Stimulated activated CD4-positive, alpha-beta T cell treated with anti-CD3 and anti-CD28 coated beads, Interleukin-1b, Interleukin-23, amount 100 ng/mL, for 24 hours (primary cell): ENCODE measurements around the gene SLC6A6.

Experiments used
- DNase-seq, 4 experiments: peaks; one replicate each; pipeline ENCODE4 v3.0.0-alpha.2; 2020; ENCODE audit warnings: low read depth in 4 of 4, low spot score in 1 of 4

Gene SLC6A6

DNA sequence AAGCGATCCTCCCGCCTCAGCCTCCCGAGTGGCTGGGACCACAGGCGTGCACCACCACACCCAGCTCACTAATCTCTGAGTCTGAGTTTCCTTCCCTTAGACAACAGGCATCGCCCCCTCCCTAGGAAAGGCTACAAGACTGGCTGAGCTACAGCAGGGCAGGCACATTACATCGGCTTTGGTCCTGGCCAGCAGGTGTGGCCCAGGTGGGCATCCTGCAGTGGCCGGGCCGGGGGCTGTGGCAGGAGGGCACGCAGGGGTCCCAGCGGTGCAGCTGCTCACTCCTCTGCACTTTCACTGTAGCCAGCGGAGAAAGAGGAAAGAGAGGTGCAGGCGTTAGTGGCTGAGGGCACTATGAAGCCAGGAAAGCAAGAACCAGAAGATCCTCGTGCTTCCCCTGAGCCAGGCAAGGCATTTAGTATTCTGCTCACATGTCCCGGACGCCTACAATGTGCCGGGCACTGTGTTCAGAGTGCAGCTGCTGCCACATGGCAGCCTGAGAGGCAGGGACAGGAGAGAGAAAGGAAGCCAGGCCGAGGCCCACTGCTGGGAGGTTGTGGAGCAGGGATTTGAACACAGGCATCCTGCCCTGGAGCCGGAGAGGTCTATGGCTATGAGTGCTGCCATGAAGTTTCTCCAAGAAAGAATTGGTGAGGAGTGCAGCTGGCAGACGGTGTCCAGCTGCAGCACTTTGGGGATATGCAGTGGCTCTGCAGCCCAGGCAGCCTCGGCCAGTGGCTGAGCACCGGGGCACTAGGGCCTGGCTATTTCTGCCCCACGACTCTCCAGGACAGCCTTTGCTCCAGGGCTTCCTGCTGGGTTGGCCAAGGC, 115.4 kb downstream of the SLC6A6 start:
- DNase-seq: no peak

DNA sequence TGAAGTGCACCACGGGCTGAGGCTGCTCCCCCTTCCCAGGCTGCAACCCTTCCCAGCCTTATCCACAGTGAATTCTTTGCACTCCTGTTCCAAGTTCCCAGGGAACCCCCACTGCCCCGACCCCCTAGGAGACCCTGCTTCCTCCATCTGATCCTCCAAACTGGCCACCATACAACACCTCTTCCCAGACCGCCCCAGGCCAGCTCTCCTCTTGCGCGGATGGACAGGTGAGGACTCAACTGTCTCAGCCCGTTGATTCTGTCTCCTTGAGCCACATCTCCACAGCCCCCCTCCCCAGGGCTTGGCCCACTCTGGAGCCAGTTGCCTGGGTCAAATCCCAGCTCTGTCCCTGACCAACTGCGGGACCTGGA, 116.0 kb downstream of the SLC6A6 start:
- DNase-seq: no peak

DNA sequence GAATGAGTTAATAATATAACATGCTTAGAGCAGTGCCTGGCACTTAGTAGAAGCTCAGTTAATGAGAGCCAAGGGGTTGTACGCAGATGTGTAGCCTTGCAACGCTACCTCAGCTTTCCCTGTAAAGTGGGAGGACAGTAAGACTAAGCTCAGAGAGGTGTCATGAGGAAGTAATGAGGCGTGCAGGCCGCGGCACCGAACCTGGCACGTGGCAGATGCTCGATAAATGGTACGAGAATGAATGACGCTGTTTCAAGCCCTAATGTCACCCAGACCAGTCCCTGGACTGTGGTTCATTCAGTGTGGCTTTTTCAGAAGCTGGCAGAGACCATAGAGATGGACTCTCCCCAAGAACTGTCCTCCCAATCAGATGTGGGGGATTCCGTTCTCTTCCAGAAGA, 116.5 kb downstream of the SLC6A6 start:
- no peak for DNase-seq

DNA sequence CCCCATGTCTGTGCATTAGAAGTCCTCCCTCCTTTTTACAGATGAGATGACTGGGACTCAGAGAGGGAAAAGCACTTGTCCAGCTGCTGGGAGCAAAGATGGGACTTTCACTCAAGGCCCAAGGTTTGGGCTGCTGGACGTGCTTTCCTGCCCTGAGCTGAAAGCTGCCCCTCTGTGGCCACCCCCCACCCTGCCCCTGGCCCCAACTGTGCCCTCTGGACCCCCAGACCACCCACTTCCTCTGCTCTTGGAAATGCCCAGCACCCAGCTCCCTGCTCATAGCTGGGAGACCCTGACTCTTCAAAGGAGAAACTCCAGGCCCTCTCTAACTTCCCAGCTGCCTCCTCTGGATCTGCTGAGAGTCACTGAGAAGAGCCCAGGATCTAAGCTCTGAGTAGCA, 117.0 kb downstream of the SLC6A6 start:
- DNase-seq: no peak

DNA sequence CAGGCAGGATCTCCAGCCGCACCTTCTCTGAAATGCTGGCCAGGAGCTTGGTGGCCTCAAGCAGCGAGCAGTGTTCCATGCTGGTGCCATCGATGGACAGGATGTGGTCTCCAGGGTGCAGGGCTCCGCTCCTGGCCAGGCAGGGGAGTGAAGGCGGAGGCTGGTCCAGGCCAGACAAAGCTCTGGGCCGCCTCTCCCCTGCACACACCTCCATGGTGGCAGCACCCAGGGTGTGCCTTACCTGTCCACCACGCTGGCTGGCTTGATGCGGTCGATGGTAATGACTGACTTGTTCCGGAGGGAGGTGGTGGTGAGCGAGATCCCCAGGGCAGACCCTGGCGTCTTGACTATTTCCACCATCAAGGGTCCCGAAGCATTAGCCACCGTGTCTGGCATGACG, 117.7 kb downstream of the SLC6A6 start:
- no peak for DNase-seq

DNA sequence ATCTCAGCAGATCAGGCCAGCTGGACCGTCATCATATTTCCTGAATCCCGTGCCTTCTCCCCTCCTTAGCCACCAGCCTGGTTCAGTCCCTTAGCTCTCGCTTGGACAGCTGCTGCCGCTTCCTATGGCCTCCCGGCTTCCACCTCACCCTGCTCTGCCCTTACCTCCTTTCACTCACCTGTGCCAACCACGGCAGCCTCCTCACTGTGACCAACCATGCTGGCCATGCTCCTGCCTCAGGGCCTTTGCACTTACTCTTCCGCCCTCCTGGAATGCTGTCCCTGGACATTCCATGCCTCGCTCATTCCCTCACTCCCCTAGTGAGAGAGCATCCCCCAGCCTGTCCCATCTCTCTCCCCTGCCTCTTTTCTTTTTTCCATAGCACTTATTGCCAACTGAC, 118.6 kb downstream of the SLC6A6 start:
- DNase-seq: no peak

DNA sequence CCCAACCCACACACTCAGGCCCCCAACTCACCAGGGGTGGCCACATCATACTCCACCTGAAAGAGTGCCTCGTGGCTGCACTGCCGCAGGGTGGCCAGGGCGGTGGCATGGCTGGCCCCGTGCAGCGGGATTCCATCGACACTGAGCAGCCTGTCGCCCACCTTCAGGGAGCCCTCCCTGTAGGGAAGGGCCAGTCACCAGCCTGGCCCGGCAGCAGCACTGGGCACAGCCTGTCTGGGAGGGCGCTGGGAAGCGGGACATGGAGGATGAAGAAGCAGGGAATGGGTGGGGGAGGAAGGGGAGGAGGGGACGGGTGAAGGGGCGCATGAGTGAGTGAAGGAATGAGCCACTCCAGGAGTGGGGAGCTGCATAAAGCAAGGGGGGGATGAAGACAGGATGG, 119.2 kb downstream of the SLC6A6 start:
- DNase-seq: no peak

DNA sequence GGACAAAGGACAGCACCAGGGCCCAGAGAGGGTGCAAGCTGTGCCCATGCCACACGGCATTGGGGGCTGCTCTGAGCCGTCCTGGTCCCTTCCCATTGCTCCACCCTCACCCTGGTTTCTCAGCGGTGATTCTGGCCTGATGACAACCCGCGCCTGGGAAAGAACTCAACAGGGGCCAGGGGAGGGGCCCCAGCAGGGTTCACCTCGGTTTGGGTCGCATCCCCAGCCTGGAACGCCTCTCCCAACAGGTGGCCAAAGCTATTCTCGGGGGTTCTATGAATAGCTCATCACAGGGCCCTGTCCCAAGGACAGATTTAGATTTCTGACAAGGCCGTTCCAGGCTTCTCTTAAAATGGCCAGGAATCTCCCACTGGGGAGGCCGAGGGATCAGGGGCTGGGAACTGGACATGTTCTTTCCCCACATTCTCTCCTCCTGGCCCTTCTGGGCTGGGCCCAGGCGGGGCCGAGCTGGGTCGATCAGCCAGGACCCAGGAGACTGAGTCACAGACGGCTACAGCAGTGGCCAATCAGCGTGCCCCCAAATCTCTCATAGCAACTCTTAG, 119.8 kb downstream of the SLC6A6 start:
- no peak for DNase-seq

DNA sequence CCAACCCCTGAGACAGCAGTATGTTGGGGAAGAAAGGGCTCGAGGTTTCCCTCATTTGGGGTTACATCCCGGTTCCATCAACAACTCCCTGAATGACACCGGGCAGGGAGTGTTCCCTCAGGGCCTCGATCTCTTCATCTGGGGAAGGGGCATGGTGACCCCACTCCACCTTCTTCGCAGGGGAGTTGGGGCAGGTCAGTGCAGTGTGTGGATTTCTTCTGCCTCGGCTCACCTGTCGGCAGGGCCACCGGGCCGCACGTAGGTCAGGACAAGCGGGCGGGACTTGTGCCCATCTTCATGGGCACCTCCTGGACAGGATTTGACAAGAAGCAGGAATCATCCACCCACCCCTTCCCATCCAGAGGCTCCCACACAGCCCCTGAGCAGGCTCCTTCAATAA, 120.4 kb downstream of the SLC6A6 start:
- no peak for DNase-seq

DNA sequence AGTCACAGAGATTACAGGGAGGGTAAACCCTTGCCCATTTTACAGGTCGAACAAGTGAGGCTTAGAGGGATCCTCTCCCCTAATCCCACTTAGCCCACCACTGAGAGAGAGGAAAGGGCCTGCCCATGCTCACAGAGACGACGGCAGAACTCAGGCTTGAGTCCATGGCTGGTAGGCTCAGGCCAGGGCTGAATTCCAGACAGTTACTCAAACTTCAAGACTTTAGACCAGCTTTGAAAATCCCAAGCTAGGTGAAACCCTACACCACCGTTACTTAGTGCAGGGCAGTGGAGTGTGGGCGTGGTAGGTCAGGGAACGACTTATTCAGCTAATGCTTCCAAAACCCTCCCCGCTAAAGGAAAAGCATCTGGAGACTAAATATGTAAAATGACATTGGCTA, 121.4 kb downstream of the SLC6A6 start:
- no peak for DNase-seq

DNA sequence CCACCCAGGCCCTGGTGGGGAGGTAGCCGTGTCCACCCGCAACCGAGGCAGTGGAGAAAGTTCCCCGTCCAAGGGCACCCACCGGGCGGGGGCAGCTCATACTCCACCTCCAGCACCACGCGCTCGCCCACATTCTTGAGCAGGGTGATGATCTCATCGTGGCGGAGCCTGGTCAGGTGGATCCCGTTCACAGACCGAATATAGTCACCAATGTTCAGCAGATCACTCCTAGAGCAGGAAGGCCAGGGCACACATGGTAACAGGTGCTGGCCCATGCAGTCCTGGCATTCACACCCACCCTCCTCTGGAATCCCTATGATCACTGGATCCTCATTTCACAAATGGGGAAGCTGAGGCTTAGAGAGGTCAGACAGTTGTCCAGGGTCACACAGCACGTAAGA, 121.9 kb downstream of the SLC6A6 start:
- DNase-seq: no peak

DNA sequence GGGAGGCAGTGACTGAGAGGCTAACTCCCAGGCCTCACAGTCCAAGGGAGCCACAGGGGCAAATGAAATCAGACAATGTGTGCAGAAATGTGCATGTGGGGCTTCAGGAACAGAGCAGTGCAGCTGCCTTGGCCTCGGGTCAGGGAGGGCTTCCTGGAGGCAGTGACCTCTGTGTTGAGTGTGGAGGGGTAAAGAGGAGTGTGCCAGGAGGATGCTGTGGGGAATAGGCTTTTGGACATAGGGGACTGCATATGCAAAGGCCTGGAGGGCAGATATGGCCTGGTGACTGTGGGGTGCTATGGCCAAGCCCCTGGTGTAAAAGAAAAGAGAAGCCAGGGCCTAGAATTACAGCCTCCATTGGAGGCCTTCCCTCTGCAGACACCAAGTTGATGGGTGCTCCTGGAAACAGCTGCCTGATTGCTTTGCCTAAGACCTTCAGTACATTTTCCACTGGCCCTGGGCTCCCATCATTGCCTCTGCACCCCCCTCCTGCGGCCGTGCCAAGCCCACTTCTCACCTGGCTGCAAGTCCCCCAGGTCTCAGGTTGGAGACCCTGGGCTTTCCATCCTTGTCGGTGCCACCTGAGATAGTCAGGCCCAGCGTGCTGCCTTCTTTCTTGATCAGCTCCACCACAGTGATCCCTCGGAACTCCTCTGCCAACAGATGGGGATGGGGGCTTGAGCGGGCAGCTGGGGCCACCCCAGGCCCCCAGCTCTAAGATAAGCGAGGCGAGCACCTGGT, 122.7 kb downstream of the SLC6A6 start:
- DNase-seq: no peak

DNA sequence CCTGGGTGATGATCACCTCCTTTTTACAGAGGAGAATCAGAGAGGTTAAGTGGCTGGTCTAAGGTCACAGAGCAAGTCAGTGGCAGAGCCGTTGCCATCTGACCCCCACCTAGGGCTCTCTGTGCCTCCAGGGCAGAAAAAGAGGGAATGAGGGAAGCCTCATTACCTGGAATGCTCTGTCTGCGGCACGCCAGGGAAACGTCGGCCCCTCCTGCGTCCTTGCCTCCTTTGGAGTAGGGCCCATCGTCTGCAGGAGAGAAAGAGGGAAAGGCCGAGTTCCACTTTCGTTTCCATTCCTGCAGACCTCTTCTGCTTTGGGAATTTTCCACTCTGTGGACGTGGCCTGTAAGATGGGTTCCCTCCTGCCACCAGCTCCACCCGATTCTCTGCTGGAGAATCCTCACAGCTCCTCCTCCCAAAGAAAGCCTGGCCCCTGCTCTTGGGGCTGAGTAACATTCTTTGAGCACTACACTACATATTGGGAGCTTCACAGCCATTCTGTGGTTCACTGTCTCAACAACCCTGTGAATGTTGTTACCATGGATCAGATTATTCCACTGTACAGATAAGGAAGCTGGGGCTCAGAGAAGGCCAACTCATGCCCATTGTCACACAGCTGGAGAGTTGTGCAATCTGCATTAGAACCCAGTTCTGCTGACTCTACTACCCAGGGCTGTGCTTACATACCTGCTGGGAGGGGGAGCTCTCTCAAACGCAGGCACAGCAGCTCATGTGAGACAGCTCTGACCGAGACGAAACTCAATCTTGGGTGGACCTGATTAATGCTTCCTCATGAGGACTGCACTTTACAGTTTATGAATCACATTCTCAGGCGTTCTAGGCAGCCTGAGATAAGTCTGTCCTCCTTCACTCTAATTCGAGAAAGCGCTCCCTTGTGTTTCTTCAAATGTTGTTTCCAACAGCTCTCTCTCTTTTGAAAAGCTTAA, 123.6 kb downstream of the SLC6A6 start:
- no peak for DNase-seq

DNA sequence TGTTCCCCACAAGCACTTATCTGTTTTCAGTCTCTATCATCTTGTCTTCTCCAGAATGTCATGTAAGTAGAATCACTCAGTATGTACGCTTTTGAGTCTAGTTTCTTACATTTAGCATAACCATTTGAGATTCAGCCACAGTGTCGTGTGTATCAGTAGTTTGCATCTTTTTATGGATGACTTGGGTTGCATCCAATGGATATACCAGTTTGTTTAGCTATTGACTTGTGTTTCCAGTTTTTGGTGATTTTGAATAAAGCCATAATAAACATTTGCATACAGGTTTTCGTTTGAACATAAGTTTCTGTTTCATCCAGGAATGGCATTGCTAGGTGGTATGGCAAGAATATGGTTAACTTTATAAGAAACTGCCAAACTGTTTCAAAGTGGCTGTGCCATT, 125.7 kb downstream of the SLC6A6 start:
- no peak for DNase-seq

DNA sequence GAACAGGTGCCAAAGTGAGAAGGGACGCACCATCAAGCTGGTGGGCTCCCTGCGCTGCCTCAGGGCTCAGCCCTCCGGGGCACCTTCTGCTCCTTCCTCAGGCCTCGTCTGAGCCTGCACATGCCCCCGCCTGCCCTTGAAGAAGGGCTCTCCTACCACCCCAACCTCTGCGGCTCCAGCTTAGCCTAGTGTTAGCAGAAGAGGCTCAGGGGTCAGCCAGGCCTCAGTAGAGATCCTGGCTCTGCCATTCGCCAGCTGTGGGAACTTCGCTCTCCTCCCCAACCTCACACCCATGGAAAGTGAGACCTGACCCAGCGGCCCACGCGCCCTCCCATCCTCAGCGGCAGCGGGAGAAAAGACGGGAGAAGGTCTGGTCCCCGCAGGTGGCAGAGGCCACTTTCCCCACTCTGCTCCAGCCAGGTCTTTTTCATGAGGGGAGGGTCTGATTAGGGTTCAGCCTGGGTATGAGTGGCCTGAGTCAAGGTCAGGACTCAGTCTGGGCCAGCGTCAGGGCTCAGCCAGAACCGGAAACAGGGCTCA, 129.5 kb downstream of the SLC6A6 start:
- no peak for DNase-seq

DNA sequence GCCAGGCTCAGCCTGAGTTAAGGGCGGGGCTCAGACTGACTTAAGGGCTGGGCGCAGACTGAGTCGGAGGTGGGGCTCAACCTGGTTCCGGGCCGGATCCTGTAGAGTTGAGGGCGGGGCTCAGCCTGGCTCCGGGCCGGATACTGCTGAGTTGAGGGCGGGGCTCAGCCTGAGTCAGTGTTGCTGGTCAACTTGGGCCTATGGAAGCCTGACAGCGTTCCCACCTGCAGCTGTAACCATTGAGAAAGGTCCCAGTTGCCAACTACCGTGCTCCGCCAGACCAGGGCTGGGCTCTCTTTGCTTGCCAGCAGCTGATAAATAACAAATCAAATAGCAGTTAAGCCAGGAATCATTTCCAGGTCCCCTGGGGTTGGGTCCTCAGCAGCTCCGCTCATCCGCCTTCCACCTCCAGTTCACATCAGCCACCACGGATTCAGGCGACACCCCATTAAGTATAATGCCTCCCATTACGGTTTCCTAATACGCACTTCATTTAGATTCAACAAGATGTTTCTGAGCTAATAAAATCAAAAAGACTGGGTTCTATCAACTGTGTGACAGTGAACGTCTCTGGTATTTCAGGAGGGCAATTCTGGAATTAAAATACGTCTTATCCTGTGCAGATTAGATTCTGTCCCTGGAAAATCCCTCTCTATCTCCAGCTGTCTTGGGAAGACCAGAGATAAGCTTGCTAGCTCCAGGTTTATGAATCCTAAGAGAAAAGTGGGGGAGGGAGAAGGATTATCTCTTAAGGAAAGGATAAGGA, 130.5 kb downstream of the SLC6A6 start:
- no peak for DNase-seq

DNA sequence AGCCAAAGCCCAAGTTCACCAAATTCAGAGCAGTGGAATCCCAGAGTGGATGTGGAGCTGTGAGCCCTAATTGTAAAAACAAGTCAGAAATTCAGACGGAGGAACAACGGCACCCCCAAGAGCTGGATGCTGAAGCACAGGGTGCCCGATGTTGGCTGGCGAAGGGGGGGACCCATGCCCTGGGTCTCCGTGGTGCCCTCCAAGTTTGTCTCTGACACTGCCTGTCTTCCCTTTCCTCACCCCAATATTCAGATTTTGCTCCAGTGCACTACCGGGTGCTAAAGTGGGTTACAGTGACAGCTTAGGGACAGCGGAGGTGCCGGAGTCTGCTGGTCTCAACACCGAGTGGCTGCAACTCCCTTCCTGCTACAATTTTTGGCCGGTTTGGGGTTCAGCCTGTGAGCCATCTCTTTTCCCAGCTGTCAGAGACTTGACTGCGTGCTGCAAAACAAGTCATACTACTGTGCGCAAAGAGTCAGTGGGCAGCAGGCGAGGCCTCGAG, 131.1 kb downstream of the SLC6A6 start:
- DNase-seq: no peak

DNA sequence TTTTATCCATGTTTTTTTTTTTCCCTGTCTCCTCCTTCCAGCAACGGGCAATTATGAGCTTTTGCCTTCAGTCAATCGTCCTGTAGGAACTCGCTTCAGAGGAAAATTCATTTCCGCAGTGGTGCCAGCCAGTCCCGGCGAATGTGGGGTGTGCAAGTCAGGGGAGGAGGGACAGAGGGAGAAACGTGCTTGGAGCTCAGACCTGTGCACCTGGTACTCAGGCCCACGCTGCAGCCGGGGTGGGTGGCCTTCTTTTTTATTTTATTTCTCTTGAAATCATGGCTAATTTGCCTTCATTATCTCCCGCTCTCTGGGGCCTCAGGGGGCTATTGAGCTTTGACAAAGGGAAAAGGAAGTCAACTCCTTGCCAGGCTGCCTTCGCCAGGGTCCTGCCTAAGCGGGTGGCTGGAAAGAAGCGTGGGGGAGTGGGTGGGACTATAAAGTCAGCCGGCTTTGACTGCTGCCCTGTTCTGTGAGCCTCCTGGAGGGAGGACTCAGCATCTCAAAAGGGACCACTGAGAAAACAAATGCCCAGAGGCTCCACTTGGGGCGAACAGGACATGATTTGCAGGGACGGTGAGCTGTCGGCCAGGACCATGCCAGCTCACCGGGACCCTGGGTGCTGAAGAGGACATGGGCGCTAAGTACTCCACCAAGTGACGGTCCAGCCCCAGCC, 132.2 kb downstream of the SLC6A6 start:
- DNase-seq: no peak

DNA sequence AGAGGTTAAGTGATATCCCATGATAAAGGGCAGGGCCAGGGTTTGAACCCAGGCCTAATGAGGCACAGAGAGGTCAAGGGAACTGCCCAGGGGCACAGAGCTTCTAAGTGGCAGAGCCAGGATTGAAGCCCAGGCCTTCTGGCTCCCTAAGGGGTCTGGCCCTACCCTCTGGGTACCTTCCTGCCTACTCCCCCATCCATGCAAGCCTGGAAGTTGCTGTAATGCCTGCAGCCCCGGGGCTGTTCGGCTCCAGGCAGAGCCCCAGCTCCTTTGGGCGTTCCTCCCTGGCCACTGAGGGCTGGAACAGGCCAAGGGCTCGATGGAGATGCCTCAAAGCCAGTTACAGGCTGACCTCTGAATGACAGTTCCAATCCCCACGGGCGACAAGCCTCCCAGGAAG, 133.2 kb downstream of the SLC6A6 start:
- no peak for DNase-seq
